Osteocyte (in vitro differentiated cells): ENCODE results near the gene MSH6. TPM values are rescaled to one million over a fixed set of nuclear protein-coding genes. Genes with fewer than 3 reads are reported as not detected.
A peak's percentile ranks its signal among the peaks of the same experiment; 100 is the strongest.

Experiments
- DNase-seq: peaks from one replicate; pipeline ENCODE4 v3.0.0; 2021; ENCODE audit warnings: mixed read lengths; ENCODE audit not compliant: unreplicated experiment; ENCODE audit errors: extremely low spot score
- H3K27ac Mint-ChIP-seq: one replicate; pipeline ENCODE4 v1.8.0; 2021; ENCODE audit warnings: mild to moderate bottlenecking, mixed read lengths; ENCODE audit not compliant: unreplicated experiment
- H3K27me3 Mint-ChIP-seq: one replicate; pipeline ENCODE4 v1.8.0; 2021; ENCODE audit warnings: mixed read lengths; ENCODE audit not compliant: unreplicated experiment
- H3K36me3 Mint-ChIP-seq: one replicate; pipeline ENCODE4 v1.8.0; 2021; ENCODE audit warnings: mixed read lengths; ENCODE audit not compliant: unreplicated experiment
- H3K4me1 Mint-ChIP-seq: one replicate; pipeline ENCODE4 v1.8.0; 2021; ENCODE audit warnings: mixed read lengths; ENCODE audit not compliant: unreplicated experiment
- H3K4me3 Mint-ChIP-seq: one replicate; pipeline ENCODE4 v1.8.0; 2021; ENCODE audit warnings: mild to moderate bottlenecking, moderate library complexity, mixed read lengths; ENCODE audit not compliant: unreplicated experiment
- H3K9me3 Mint-ChIP-seq: one replicate; pipeline ENCODE4 v1.8.0; 2021; ENCODE audit warnings: mixed read lengths; ENCODE audit not compliant: unreplicated experiment
- total RNA-seq: library from RNA; stranded (reverse); gene quantifications from 2 replicates; pipeline ENCODE4 v1.2.1, GENCODE V29; 2021
- TF ChIP-seq, protein P1 (sequence below): fragments of 200-600 bp; sonication (generic); IDR thresholded peaks from 2 replicates; pipeline ENCODE4 v1.5.0; 2021; ENCODE audit warnings: antibody characterized with exemption, mild to moderate bottlenecking, moderate library complexity

The MSH6 gene
- total RNA-seq, 1 donor from 2014 or later = 55.8 TPM

DNA sequence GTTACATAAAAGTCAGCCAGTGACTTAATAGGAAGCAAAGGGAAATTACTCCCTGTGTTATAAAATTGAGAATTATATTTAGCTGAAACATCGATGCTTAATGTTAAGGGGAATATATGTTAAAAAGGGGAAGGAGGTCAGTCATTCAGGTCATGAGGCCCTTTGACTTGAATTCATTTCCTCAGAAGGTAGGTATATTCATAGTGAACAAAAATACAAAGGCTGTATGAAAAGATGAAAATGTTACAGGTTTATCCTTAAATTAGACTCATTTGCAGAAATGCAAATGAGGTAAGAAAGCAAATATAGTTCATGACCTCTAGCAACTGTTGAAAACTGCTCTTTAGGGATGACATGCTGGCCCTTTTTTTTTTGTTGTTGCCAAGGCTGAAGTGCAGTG, 20.8 kb downstream of the MSH6 start:
- H3K27ac Mint-ChIP-seq = no peak overlapping the region
- no peak overlapping the region for H3K4me3 Mint-ChIP-seq

DNA sequence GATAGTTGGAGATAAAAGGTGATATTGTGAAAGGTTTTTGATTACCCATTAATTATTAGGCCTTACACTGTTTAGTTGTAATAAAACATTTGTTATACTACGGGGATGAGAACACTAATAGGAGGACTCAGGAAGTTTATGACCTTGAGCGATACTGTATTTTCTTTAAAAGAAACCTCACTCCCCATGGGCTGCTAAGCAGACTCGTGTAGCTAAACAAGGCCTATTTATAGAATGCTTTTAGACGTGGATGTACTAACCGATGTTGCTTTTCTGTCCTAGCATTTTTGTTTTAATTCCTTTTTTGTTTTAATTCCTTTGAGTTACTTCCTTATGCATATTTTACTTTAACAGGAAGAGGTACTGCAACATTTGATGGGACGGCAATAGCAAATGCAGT, 22.9 kb downstream of the MSH6 start:
- Mint-ChIP-seq H3K36me3 (peaks cover 63% of the 10 kb centered on the region), H3K27me3 (no peaks in the 10 kb centered on the region), H3K27ac (no peak overlapping the region), H3K9me3 (peaks cover 7% of the 10 kb centered on the region), H3K4me1 (peaks cover 14% of the 10 kb centered on the region), H3K4me3 (no peak overlapping the region)
- TF ChIP-seq, protein P1, sequence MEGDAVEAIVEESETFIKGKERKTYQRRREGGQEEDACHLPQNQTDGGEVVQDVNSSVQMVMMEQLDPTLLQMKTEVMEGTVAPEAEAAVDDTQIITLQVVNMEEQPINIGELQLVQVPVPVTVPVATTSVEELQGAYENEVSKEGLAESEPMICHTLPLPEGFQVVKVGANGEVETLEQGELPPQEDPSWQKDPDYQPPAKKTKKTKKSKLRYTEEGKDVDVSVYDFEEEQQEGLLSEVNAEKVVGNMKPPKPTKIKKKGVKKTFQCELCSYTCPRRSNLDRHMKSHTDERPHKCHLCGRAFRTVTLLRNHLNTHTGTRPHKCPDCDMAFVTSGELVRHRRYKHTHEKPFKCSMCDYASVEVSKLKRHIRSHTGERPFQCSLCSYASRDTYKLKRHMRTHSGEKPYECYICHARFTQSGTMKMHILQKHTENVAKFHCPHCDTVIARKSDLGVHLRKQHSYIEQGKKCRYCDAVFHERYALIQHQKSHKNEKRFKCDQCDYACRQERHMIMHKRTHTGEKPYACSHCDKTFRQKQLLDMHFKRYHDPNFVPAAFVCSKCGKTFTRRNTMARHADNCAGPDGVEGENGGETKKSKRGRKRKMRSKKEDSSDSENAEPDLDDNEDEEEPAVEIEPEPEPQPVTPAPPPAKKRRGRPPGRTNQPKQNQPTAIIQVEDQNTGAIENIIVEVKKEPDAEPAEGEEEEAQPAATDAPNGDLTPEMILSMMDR = no peak
- DNase-seq = no peak

More for the DNA sequence above, 20.8 kb downstream of the MSH6 start:
- Mint-ChIP-seq H3K9me3 (peaks cover 7% of the 10 kb centered on the region), H3K4me1 (peaks cover 11% of the 10 kb centered on the region), H3K27me3 (no peaks in the 10 kb centered on the region), H3K36me3 (peaks cover 78% of the 10 kb centered on the region)
- TF ChIP-seq, protein P1 = no peak
- no peak for DNase-seq

DNA sequence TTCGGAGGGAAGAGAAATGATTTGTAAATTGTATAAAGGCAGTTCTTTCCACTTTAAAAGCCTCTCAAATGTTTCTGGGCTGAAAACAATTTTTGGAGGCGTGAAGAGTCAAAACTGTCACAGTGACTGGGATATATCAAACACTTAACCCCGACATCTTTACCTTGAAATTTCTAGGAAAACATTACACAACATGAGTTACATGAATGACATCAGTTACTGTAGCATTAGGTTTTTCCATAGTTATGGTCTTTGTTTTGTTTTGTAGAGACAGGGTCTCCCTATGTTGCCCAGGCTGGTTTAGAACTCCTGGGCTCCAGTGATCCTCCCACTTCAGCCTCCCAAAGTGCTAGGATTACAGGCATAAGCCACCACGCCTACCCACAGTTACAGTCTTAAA, 25.7 kb downstream of the MSH6 start:
- H3K4me1 Mint-ChIP-seq = peaks cover 14% of the 10 kb centered on the region
- TF ChIP-seq, protein P1 = no peak
- H3K27me3 Mint-ChIP-seq = no peaks in the 10 kb centered on the region
- peak; percentile 7 for DNase-seq
- no peaks in the 10 kb centered on the region for H3K9me3 Mint-ChIP-seq
- no peak overlapping the region for H3K4me3 Mint-ChIP-seq
- peak overlapping the region; percentile 47 for H3K27ac Mint-ChIP-seq
- peaks cover 58% of the 10 kb centered on the region for H3K36me3 Mint-ChIP-seq

DNA sequence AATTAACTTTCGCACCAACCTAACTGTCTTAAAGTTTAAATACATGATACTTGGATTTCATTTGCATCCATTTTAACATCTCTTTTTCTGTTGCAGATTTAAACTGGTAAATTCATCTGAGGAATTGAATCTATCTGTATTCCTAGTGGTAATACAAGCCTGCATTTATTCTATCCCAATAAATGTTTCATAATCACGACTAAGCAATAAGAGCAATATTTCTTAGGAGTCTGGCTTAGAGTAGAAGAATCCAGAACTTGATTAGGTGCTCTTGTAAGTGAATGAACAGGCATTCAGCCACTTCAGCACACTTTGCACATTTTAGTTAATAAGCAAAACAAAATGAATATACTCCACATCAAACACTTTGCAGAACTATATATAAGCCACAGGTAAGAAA, 27.0 kb downstream of the MSH6 start:
- no peak overlapping the region for H3K4me3 Mint-ChIP-seq
- peaks cover 57% of the 10 kb centered on the region for H3K36me3 Mint-ChIP-seq

DNA sequence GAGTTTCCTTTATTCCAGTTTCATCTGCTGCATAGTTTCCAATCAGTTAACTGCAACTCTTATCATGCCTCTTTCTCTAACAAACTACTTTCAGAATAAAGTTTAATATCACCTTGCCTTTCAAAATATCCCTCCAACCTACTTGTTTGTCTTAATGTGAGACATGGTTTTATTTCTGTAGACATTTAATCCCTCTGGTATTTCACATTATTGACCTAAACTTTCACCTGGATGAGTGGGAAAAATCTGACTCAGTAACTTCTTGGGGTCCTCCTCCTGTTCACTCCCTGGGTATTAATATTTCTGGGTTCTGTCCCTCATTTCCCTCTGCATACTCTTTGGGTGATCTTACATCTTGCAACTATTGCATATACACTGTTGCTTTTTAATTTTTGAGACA, 27.9 kb downstream of the MSH6 start:
- H3K36me3 Mint-ChIP-seq = peaks cover 54% of the 10 kb centered on the region
- no peaks in the 10 kb centered on the region for H3K27me3 Mint-ChIP-seq
- no peak overlapping the region for H3K27ac Mint-ChIP-seq
- peaks cover 14% of the 10 kb centered on the region for H3K4me1 Mint-ChIP-seq
- H3K9me3 Mint-ChIP-seq = no peaks in the 10 kb centered on the region
- TF ChIP-seq, protein P1 = no peak
- peak; percentile 17 for DNase-seq
- no peak overlapping the region for H3K4me3 Mint-ChIP-seq

More for the DNA sequence above, 27.0 kb downstream of the MSH6 start:
- TF ChIP-seq, protein P1 = no peak
- Mint-ChIP-seq H3K27ac (no peak overlapping the region), H3K27me3 (no peaks in the 10 kb centered on the region), H3K9me3 (no peaks in the 10 kb centered on the region), H3K4me1 (peaks cover 14% of the 10 kb centered on the region)
- no peak for DNase-seq
